GM19239 (cell line): ENCODE measurements around the gene ITIH4.

Experiments used
- DNase-seq: peaks from one replicate; pipeline ENCODE4 v3.0.0; 2011; ENCODE audit warnings: low spot score; ENCODE audit not compliant: insufficient read length
- FAIRE-seq: peaks from 2 replicates; lab custom pipeline; 2011; peaks lifted over from hg19 to GRCh38; lab: Jason Lieb, UNC

ITIH4 gene

GRCh38 chr3:52774066-52774713 is 56.3 kb downstream of the ITIH4 start:
- DNase-seq (no peak), FAIRE-seq (no peak)

GRCh38 chr3:52773361-52774065 is 57.0 kb downstream of the ITIH4 start:
- DNase-seq (no peak), FAIRE-seq (no peak)

GRCh38 chr3:52771702-52772101 is 58.8 kb downstream of the ITIH4 start:
- no peak for DNase-seq
- no peak for FAIRE-seq

GRCh38 chr3:52771334-52771681 is 59.2 kb downstream of the ITIH4 start:
- DNase-seq (no peak), FAIRE-seq (no peak)

- DNase-seq: peak; percentile 93
- peak; percentile 88 for FAIRE-seq
Observed at GRCh38 chr3:52770496-52771333, 59.8 kb downstream of the ITIH4 start, which contains the start of gene NEK4. NEK4 (minus strand) TSS chr3:52770940; CDS start chr3:52770746, 194 bp downstream.

- FAIRE-seq (no peak), DNase-seq (no peak)
Observed at GRCh38 chr3:52769786-52770455, 60.6 kb downstream of the ITIH4 start.

GRCh38 chr3:52763466-52763865 is 67.0 kb downstream of the ITIH4 start:
- DNase-seq: no peak
- no peak for FAIRE-seq
